ENCODE measurements around the gene GCNT2. TPM values are rescaled to one million over a fixed set of nuclear protein-coding genes. Genes with fewer than 3 reads are reported as not detected.

Gene GCNT2
- total RNA-seq, 1 experiment from 2014 or later = 0.28 TPM

GRCh38 chr6:10589429-10589727, 68.2 kb downstream of the GCNT2 start:
- POLR2A ChIA-PET (ENCODE audit: low non-redundant PET) = no interaction called here

DNA sequence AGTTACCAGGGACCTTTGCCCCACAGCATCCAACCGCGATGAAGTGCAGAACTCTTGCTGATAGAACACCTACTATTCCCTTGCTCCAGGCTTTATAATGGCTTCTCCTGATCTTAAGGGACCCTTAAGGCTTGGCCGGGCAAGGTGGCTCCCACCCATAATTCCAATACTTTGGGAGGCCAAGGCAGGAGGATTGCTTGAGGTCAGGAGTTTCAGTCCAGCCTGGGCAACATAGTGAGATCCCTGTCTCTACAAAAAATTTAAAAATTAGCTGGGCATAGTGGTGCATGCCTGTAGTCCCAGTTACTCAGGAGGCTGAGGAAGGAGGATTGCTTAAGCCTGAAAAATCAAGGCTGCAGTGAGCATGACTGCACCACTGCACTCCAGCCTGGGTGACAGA, 68.8 kb downstream of the GCNT2 start:
- TF ChIP-seq CTCF (conservative IDR thresholded peaks at IDR 0.05; ENCODE audit: low read depth, low read length) (no peak), EZH2 (IDR thresholded peaks at IDR 0.05; ENCODE audit: borderline replicate concordance, low read depth, low read length, poor library complexity, severe bottlenecking) (no peak)
- ChIA-PET CTCF (no interaction called here), POLR2A (ENCODE audit: low non-redundant PET) (no interaction called here)
- Histone ChIP-seq H3K27me3 (replicated peaks; ENCODE audit: insufficient read depth, low read depth, low read length, poor library complexity) (no peaks in the 10 kb centered on the region), H3K4me3 (ENCODE audit: low read depth, low read length, poor library complexity, severe bottlenecking) (no peak overlapping the region), H3K36me3 (ENCODE audit: insufficient read depth, low read length, poor library complexity, severe bottlenecking) (no peaks in the 10 kb centered on the region), H3K27ac (ENCODE audit: low read depth, low read length, poor library complexity, severe bottlenecking) (no peak overlapping the region), H3K4me1 (ENCODE audit: insufficient read depth, low read length, poor library complexity, severe bottlenecking) (peaks cover 6% of the 10 kb centered on the region), H3K9me3 (ENCODE audit: low read depth, low read length, poor library complexity, severe bottlenecking) (no peaks in the 10 kb centered on the region)
- BruUV-seq (replicated peaks) = no TSS peak
- intact Hi-C loops (cut with micrococcal nuclease; ENCODE audit: unreplicated experiment) = no loop called here
- DNase-seq (ENCODE audit: low spot score) = no peak

More at GRCh38 chr6:10589429-10589727, 68.2 kb downstream of the GCNT2 start:
- H3K36me3 ChIP-seq (ENCODE audit: insufficient read depth, low read length, poor library complexity, severe bottlenecking) = no peaks in the 10 kb centered on the region
- TF ChIP-seq EZH2 (IDR thresholded peaks at IDR 0.05; ENCODE audit: borderline replicate concordance, low read depth, low read length, poor library complexity, severe bottlenecking) (no peak), CTCF (conservative IDR thresholded peaks at IDR 0.05; ENCODE audit: low read depth, low read length) (no peak)
- CTCF ChIA-PET = no interaction called here
- BruUV-seq (replicated peaks) = no TSS peak
- DNase-seq (ENCODE audit: low spot score) = no peak
- no peak overlapping the region for H3K4me3 ChIP-seq (ENCODE audit: low read depth, low read length, poor library complexity, severe bottlenecking)
- no peaks in the 10 kb centered on the region for H3K27me3 ChIP-seq (replicated peaks; ENCODE audit: insufficient read depth, low read depth, low read length, poor library complexity)
- no peaks in the 10 kb centered on the region for H3K9me3 ChIP-seq (ENCODE audit: low read depth, low read length, poor library complexity, severe bottlenecking)
- peaks cover 6% of the 10 kb centered on the region for H3K4me1 ChIP-seq (ENCODE audit: insufficient read depth, low read length, poor library complexity, severe bottlenecking)
- intact Hi-C loops (cut with micrococcal nuclease; ENCODE audit: unreplicated experiment) = no loop called here
- H3K27ac ChIP-seq (ENCODE audit: low read depth, low read length, poor library complexity, severe bottlenecking) = no peak overlapping the region

GRCh38 chr6:10591422-10592160, 70.4 kb downstream of the GCNT2 start:
- Histone ChIP-seq H3K4me1 (ENCODE audit: insufficient read depth, low read length, poor library complexity, severe bottlenecking) (no peaks in the 10 kb centered on the region), H3K9me3 (ENCODE audit: low read depth, low read length, poor library complexity, severe bottlenecking) (no peaks in the 10 kb centered on the region), H3K27ac (ENCODE audit: low read depth, low read length, poor library complexity, severe bottlenecking) (no peak overlapping the region), H3K4me3 (ENCODE audit: low read depth, low read length, poor library complexity, severe bottlenecking) (no peak overlapping the region), H3K27me3 (replicated peaks; ENCODE audit: insufficient read depth, low read depth, low read length, poor library complexity) (no peaks in the 10 kb centered on the region), H3K36me3 (ENCODE audit: insufficient read depth, low read length, poor library complexity, severe bottlenecking) (no peaks in the 10 kb centered on the region)
- ChIA-PET POLR2A (ENCODE audit: low non-redundant PET) (no interaction called here), CTCF (no interaction called here)
- no peak for DNase-seq (ENCODE audit: low spot score)
- no peak for TF ChIP-seq EZH2 (IDR thresholded peaks at IDR 0.05; ENCODE audit: borderline replicate concordance, low read depth, low read length, poor library complexity, severe bottlenecking)
- TF ChIP-seq CTCF (conservative IDR thresholded peaks at IDR 0.05; ENCODE audit: low read depth, low read length) = no peak
- intact Hi-C loops (cut with micrococcal nuclease; ENCODE audit: unreplicated experiment) = no loop called here
- no TSS peak for BruUV-seq (replicated peaks)
